HL-60 (cell line): Measurements from ENCODE around the gene LINC00632.

Source experiments
- CTCF ChIP-seq: IDR thresholded peaks from one replicate; pipeline ENCODE4 v1.5.1; 2011; ENCODE audit warnings: low read length, control low read depth, inconsistent platforms; ENCODE audit not compliant: insufficient read depth
- GABPA ChIP-seq: IDR thresholded peaks from 2 replicates; pipeline ENCODE4 v1.6.1; 2012; ENCODE audit warnings: low read depth
- POLR2AphosphoS5 ChIP-seq: IDR thresholded peaks from 2 replicates; pipeline ENCODE4 v1.6.1; 2012; ENCODE audit warnings: low read depth
- REST ChIP-seq: IDR thresholded peaks from 2 replicates; pipeline ENCODE4 v1.6.1; 2012; ENCODE audit warnings: low read depth; ENCODE audit not compliant: insufficient replicate concordance

DNA sequence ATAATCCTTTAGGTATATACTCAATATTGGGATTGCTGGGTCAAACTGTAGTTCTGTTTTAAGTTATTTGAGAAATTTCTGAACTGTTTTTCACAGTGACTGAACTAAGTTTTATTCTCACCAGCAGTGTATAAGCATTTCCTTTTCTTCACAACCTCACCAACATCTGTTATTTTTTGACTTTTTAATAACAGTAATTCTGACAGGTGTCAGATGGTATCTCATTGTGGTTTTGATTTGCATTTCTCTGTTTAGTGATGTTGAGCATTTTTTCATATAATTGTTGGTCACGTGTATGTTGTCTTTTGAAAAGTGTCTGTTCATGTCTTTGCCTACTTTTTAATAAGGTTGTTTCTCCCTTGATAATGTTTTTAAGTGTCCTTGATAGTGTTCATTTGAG is 112.6 kb downstream of the LINC00632 start:
- TF ChIP-seq CTCF (no peak), POLR2AphosphoS5 (no peak), REST (no peak), GABPA (no peak)
